IPS-NIHi7 (cell line): Measurements from ENCODE around the gene PPFIA2.

Experiments used
- DNase-seq: peaks from one replicate; pipeline ENCODE4 v3.0.0; 2012; ENCODE audit warnings: mixed read lengths; ENCODE audit errors: extremely low spot score

PPFIA2 gene

DNA sequence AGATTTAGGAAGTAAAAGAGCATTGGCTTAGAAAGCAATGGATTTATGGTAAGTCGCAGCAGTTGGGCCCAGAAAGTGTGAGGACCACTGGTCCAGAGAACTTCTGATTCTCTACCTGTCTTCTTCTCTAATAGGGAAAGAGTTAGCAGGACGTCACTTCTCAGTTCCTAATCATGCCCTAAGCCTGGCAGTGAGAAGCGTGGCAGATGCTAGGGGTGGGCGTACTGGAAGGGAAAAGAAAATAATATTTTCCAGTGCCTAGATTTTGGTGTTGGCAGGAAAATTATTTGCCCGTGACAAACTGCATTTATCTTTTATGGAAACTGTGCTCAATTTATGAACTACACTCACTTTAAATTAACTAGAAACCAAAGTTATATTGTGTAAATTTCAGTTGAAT, 212.3 kb downstream of the PPFIA2 start:
- no peak for DNase-seq

DNA sequence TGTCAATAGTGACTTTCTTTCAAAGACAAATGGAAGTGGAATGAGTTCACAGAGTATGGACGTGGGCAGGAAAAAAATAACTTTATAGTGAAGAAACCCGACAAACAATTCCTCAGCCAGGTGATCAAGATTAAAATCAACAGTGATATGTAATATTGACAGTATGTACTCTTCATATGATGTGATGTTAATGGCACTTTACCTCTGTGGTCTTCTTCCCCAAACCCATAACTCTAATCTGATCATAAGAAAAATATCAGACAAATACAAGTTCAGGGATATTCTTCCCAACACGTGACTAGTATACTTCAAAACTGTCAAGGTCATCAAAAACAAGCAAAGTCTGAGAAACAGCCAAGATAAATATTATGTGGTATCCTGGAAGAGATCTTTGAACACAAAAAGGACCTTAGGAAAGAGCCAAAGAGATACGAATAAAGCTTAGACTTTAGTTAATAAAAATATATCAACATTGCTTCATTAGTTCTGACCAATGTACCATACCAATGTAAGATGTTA, 215.5 kb downstream of the PPFIA2 start:
- no peak for DNase-seq

DNA sequence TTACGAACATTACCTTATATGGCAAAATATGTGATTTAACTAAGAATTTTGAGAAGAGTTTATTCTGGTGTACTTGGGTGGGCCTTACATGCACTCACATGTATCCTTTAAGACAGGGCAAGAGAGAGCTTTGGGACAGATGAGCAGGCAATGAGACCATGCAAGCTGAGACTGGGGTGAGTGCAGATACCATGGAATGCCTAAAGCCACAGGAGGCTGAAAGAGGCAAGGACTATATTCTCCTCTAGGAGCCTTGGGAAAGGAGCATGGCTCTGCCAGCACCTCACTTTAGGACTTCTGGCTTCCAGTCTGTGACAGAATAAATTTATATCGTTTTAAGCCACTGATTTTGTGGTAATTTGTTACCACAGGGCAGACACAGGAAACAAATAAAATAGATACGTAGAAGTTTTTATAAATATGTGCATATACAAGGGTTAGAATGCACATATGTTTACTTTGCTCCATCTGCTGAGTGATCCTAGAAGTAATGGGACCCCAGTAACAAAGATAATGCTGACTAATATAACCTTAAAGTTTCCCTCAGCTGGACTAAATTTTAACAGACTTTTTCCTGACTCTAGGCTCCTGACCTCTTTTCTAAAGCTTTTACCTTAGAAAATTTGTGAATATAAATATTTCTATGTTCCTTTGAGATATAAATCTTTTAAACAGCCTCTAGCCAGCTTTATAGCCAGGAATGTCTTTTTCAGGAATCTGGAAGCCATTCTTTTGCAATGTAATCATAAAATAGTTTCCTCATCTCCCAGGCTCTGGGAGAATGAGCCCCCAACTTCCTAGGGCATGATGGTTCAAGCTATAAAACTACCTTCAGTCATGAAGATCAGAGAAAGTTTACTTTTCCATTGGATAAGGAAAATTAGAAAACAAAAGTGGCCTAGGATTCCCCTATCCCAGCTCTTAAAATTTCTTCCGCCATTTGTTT, 216.8 kb downstream of the PPFIA2 start:
- peak; percentile 12 for DNase-seq

DNA sequence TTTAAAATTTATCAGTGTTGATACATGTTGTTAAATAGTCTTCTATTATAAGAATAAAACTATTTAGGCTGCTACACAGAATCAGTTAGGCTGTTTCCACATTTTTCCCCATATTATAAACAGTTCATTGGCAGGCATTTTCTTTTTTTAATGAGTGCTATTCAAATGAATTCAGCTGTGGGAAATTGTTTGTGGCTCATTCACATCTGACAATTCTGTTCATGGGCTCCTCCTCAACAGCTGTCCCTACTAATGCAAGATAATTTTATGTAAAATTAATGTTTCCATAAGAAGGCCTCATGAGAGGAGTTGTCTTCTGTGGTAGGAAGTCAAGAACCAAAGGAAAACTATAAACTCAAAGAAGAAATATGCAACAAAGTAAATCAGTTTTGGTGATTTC, 218.0 kb downstream of the PPFIA2 start:
- no peak for DNase-seq

DNA sequence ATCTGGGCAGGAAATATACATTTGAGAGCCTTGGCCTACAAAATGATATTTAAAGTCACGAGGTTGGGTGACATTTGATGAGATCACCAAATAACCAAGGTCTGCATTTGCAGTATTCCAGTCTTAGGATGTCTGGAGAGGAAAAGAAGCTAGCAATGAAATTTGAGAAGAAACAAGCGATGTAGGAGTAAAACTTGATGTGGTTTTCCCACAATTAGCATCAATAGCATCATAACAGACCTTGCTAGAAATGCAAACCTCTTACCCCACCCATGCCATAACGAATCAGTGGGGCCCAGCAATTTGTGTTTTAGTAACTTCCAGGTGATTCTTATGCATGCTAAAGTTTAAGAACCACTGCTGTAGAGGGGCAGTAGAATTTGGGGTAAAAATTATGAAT, 219.9 kb downstream of the PPFIA2 start:
- no peak for DNase-seq

DNA sequence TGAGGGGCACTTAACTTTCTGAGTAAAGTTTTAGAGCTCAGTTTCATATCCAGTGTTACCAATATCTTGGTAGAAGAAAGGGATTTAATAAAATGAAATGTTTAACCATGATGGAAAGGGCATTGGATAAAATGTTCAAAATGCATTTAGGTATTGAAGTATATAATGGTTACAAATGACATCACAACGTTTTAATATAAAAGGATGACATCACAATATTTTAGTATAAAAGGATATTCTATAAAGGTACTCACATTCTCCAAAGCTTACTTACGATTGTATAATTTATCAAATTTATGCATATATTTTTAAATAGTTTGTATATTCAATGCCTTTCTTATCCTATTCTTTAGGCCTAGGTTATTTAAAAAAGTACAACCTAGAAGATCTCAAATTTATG, 226.1 kb downstream of the PPFIA2 start:
- no peak for DNase-seq

DNA sequence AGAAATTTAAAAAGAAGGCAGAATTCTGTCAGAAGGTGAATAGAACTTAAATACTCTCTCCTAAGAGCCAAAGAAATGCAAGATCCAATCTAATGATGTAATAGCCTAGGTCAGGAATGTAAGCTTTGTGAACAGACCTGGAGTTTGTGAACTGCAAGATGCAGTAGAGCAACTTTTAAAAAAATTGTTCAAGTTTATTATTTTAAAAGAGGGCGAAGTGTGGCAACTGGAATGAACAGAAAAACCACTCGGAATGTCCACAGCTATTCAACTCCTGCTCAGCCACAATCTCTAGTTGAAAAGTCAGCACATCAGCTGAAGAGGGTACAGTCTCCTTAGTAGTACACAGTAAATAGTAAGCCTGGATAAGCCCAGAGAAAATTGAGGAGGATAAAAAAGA, 228.8 kb downstream of the PPFIA2 start:
- no peak for DNase-seq

DNA sequence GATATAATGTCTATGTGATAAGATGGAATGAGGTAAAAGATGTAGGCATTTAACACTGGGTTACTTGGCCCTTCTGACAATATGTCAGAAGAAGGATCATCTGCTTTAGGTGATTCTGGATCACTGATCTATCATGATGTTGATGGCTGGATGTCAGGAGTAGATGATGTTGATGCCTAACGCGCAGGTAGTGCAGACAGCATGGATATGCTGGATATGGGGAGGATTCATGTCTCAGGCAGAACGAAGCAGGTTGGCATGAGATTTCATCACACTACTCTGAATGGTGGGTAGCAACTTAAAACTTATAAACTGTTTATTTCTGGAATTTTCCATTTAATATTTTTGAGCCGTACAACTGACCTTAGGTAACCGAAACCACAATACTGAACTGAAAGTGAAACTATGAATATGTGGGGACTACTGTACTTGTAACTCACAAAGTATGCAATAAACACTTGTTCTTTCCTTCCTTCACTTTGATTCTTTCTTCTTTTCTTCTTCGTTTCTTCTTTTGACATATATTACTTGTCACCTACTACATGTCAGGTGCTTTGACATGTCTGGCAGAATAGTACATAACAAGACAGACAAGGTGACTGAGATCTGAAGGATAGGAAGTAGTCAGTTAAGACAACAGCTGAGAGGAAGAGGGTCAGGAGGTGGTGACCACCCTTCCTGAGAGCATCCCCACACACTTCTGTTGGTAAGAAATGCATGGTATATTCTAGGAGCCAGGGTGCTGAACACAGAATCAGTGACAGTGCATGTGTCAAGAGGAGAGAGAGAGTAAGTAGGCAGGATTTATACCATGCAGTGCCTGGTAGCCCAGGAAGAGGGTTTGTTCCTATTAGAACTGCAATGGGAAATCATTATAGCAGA, 238.8 kb downstream of the PPFIA2 start:
- no peak for DNase-seq

DNA sequence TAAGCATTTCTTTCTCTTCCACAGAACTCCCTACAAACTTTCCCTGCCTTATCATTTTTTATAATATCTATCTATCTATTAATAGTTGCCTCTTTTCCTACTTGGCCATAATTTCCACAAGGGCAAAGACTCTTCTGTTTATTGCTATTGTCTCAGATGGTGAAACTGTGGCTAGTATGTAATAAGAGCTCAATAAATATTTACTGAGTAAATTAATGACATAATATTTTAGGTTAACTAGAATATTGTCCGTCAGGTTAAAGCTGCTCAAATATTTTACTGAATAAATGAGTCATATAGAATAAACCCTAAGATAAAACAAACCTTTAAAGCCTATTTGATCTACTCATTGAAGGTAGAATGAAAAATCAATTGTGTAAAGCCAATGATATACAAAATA, 240.5 kb downstream of the PPFIA2 start:
- DNase-seq: no peak

DNA sequence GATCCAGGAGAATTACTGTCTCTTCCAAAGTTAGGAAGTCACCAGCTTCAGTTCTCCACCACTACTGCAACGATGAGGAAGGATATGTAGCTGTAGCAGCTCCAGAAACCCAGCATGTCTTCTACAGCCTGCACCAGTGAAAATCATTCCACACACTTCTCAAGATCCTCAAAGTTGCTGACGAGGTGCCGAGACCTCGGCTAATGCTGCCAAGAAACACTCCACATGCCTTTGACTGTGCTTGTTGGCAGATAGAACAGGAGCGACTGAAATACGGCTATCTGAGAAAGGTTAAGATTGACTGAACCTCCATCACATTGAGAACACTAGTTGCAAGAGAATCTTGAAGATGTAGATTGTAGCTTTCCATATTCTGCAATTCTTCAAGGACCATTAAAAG, 241.9 kb downstream of the PPFIA2 start:
- DNase-seq: no peak

DNA sequence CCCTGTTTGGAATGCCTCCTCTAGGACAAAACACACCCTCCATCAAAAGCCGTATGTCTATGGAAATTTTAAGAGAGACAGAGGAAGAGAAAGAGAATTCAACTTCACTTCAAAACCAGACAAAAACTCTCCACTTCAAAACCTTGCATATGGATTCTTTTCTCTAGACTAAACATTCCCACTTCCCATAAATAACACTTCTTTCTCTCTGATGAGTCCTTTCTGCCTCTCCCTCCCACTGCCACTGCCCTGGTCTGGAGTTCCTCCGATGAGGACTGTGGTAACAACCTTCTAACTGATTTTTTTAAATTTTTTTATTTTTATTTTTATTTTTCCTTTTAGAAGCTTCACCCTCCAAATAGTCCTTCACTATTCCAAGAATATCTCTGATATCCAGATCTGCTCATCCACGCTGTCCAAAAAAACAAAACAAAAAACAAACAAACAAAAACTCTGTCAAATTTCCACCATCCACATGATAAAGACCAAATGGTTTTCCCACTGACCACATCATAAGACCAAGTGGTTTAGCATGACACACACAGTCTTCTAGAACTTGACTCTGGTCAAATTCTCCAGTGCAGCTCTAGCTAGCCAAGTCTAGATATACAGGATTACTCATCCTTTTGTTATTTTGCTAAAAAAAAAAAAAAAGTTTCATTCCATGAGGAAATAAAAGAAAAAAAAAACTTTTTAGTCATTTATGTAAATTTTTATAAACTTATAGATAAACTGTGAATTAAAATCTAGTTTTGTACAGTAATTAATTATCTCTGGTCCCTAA, 256.0 kb downstream of the PPFIA2 start:
- no peak for DNase-seq

DNA sequence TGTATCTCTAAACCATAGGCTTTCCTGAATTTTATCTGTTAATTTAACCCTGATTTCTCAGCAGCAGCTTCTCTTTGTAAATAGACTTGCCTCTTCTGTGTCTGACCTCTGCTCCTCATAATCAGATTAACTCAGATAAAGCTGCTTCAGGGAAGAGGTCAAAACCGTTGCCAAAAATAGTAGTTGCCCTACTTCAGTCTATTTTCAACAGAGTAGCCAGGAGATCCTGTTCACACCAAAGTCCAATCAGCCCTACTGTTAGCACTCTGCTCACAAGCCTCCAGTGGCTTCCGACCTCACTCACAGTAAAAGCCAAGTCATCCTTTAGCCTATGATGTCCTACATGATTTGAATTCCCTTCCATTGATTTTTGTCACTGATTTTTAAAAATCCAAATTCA, 258.4 kb downstream of the PPFIA2 start:
- DNase-seq: no peak

DNA sequence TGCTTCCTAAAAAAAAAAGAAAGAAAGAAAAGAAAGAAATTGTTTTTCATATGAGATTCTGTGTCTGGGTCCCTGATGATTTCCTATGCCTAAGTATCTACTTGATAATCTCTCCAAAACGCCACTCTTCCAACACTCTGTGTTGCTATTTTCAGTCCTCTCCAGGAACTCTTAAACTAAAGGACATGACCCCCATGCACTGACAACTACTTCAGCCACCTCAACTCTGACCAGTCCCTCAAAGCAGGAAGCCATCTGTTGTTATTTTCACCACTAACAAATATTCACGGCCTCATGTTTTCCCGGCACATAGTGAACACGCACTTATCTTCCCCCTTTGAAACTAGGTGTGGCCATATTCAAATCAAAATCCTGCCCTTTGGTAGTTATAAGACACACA, 259.3 kb downstream of the PPFIA2 start:
- DNase-seq: no peak

DNA sequence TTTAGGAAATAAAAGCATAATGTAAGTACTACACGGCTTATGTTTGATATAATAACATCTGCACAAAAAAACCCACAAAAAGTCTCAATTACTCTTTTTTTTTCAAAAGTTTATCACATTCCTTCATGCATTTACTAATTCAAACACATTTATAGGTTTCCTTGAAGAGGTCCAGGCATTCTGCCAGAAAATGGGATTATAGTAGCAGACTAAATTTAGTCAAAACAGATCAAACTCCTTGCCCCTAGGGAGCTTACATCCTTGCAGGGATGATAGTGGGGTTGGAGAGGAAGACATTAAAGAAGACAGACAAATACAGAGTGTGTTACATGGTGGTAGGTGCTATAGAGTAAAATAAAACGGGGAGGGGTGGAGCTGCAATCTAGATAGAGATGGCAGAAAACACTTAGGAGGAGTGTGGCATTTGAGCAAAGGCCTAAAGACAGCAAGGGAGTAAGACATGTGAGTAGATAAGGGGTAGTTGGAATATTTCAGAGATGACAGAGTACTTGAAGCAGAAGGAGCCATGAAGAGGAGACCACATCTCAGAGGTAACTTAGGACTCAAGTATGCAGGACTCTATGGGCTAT, 266.9 kb downstream of the PPFIA2 start:
- DNase-seq: no peak

DNA sequence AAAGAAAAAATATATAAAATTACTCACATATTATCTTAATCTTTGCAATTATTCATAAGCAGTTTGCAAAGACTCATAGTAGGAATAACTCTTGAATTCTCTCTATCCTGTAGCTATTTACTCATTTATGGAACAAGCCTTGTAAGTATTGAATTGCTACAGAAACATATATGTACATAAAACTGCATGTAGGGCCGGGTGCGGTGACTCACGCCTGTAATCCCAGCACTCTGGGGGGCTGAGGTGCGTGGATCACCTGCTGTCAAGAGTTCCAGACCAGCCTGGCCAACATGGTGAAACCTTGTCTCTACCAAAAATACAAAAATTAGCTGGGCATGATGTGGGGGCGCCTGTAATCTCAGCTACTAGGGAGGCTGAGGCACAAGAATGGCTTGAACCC, 286.2 kb downstream of the PPFIA2 start:
- no peak for DNase-seq

DNA sequence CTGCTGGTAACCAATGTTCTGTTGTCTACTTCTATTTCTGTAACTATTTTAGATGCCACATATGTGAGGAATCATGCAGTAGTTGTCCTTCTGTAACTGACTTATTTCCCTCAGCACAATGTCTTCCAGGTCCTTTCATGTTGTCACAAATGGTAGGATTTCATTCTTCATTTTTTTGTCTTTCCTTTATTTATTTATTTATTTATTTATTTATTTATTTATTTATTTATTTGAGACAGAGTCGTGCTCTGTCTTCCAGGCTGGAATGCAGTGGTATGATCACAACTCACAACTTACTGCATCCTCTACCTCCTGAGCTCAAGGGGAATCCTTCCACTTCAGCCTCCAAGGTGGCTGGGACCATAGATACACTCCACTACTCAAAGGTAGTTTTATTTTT, 288.2 kb downstream of the PPFIA2 start:
- DNase-seq: no peak

DNA sequence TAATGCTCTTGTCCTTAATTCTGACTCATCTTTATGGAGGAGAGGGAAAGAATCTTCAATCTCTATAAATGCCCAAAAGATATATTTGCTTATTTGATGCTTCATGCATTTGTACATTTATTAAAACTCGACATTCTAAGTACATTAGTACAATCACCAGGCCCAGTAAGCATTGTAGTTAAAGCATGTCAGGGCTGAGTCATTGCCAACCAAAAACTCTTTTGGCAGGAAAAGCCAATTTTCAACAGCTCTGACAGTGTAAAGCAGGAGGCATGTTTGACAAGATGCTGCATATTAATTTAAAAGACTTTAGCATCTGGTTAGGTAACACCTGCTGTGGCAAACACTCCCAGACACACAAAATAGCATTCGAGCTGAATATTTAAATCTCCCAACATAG, 290.9 kb downstream of the PPFIA2 start:
- DNase-seq: no peak

DNA sequence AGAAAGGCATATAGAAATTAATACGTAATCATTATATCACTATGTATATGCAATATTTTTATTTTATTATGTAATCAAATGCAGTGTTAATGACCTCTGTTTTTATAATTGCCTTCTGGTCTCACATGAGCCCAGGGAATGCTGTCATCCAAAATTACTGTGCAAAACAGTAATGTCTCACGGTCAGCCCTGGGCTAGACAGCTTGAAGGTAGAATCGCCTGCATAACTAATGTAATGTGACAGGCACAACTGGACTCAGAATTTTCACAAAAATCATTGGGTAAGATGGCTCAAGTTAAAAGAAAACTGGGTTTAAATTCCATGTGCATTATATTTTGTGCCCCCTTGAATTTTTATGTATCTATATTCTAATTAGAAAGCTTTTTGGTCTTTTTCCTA, 293.3 kb downstream of the PPFIA2 start:
- DNase-seq: no peak

DNA sequence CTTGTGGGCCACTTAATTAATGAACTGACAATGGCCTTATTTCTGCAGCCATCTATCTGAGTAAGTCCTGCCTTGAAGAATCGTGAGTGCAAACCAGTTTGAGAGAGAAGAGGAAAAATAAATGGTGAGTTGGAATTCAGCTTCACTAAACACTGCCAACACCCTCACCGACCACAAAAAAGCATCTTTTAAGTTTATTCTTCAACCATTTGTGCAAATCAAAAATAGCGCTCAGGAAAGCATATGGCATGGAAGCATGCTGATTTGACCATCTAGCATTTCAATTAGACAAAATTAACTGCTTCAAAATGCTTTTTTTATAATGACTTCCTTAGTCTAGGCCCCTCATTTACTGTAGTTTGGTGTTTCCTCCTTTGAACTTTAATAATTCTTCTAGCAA, 294.0 kb downstream of the PPFIA2 start:
- no peak for DNase-seq

DNA sequence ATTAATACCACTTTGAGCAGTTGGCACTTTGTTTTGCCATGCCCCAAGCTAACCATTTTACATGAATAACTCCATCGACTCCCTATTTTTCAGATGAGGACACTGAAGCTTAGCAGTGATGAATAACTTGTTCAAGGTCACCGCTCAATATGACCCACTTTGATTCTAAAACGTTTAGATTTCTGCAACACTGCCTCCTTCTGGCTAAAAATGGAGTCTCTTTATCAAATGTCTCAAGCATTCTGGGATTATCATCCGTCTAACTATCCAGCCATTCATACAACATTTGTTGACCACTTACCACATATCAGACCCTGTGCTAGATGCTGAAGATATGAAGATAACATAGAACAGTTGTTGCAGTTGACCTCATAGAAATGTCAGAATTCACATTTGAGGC, 298.0 kb downstream of the PPFIA2 start:
- DNase-seq: peak; percentile 10
